Activated T-cell treated with anti-CD3 and anti-CD28 coated beads, Interleukin-2, amount 50 U/mL, for 72 hours (primary cell): ENCODE data around the gene KLK6. TPM values are rescaled to one million over a fixed set of nuclear protein-coding genes. Genes with fewer than 3 reads are reported as not detected.

ENCODE experiments used
- ATAC-seq, 2 donors: fragments of 150-1000 bp; cut with Tn5 transposase; replicated peaks in 1 of 2; 2 replicates each; pipeline ENCODE4 v1.10.0; 2021; ENCODE audit warnings: moderate library complexity in 2 of 2, mild to moderate bottlenecking in 1 of 2
- DNase-seq, 2 donors: peaks; one replicate each; pipeline ENCODE4 v3.0.0; 2021 to 2022; ENCODE audit warnings: mixed read lengths in 1 of 2
- H3K27ac Mint-ChIP-seq: one replicate; pipeline ENCODE4 v1.8.0; 2022; ENCODE audit warnings: mild to moderate bottlenecking, moderate library complexity, mixed read lengths
- H3K27me3 Mint-ChIP-seq: one replicate; pipeline ENCODE4 v1.8.0; 2022; ENCODE audit warnings: low read depth, mixed read lengths
- H3K36me3 Mint-ChIP-seq, 2 donors: one replicate each; pipeline ENCODE4 v1.8.0; 2022; ENCODE audit warnings: mixed read lengths in 2 of 2, mild to moderate bottlenecking in 1 of 2; ENCODE audit not compliant: insufficient read depth in 2 of 2
- H3K4me1 Mint-ChIP-seq: one replicate; pipeline ENCODE4 v1.8.0; 2022; ENCODE audit warnings: low read depth, mixed read lengths
- H3K4me3 Mint-ChIP-seq, 2 donors: one replicate each; pipeline ENCODE4 v1.8.0; 2022; ENCODE audit warnings: mild to moderate bottlenecking in 2 of 2, mixed read lengths in 2 of 2, moderate library complexity in 2 of 2
- H3K9me3 Mint-ChIP-seq, 2 donors: one replicate each; pipeline ENCODE4 v1.8.0; 2022; ENCODE audit warnings: mixed read lengths in 2 of 2
- total RNA-seq, 2 donors: library from RNA; stranded (reverse); gene quantifications; one replicate each; pipeline ENCODE4 v1.2.3, GENCODE V29; 2022

KLK6 gene
- total RNA-seq, 2 donors from 2014 or later = not detected

- Mint-ChIP-seq H3K4me3 (no peak overlapping the region), H3K9me3 (peaks cover 13 to 19% of the 10 kb centered on the region in 2 donors), H3K36me3 (peaks cover 0 to 3% of the 10 kb centered on the region in 2 donors), H3K4me1 (no peaks in the 10 kb centered on the region), H3K27me3 (peaks cover 34% of the 10 kb centered on the region), H3K27ac (no peak overlapping the region)
- DNase-seq (no peak), ATAC-seq (no peak)
These were observed 7.1 kb downstream of the KLK6 start for GRCh38 chr19:50962245-50962644.

GRCh38 chr19:50959731-50960500 lies 9.5 kb downstream of the KLK6 start:
- H3K27me3 Mint-ChIP-seq = peaks cover 32% of the 10 kb centered on the region
- ATAC-seq (no peak), DNase-seq (no peak)
- H3K36me3 Mint-ChIP-seq = peaks cover 0 to 3% of the 10 kb centered on the region in 2 donors
- H3K27ac Mint-ChIP-seq = no peak overlapping the region
- peaks cover 13 to 19% of the 10 kb centered on the region in 2 donors for H3K9me3 Mint-ChIP-seq
- no peak overlapping the region for H3K4me3 Mint-ChIP-seq
- H3K4me1 Mint-ChIP-seq = no peaks in the 10 kb centered on the region

- Mint-ChIP-seq H3K27me3 (peaks cover 41% of the 10 kb centered on the region), H3K36me3 (peaks cover 0 to 3% of the 10 kb centered on the region in 2 donors), H3K4me1 (no peaks in the 10 kb centered on the region), H3K27ac (no peak overlapping the region), H3K9me3 (peaks cover 9 to 10% of the 10 kb centered on the region in 2 donors), H3K4me3 (no peak overlapping the region)
- no peak for DNase-seq
- ATAC-seq = no peak
These were observed 11.8 kb downstream of the KLK6 start for GRCh38 chr19:50957587-50957986.

GRCh38 chr19:50952910-50953309 lies 16.5 kb downstream of the KLK6 start, which contains the start of gene KLK5:
Gene KLK5 (minus strand): TSS chr19:50953038. CDS start chr19:50952657, 381 bp downstream.
- H3K27ac Mint-ChIP-seq = no peak within 1 kb of the TSS
- H3K4me3 Mint-ChIP-seq = no peak within 1 kb of the TSS
- H3K27me3 Mint-ChIP-seq = peaks cover 38% of the 10 kb centered on the region
- no peaks in the 10 kb centered on the region for H3K36me3 Mint-ChIP-seq
- no peaks in the 10 kb centered on the region for H3K9me3 Mint-ChIP-seq
- ATAC-seq (no peak), DNase-seq (no peak)
- H3K4me1 Mint-ChIP-seq = no peaks in the 10 kb centered on the region

- no peak for DNase-seq
- peaks cover 27% of the 10 kb centered on the region for H3K27me3 Mint-ChIP-seq
- H3K27ac Mint-ChIP-seq = no peak overlapping the region
- no peak overlapping the region for H3K4me3 Mint-ChIP-seq
- ATAC-seq = no peak
- H3K36me3 Mint-ChIP-seq = no peaks in the 10 kb centered on the region
- H3K4me1 Mint-ChIP-seq = no peaks in the 10 kb centered on the region
- no peaks in the 10 kb centered on the region for H3K9me3 Mint-ChIP-seq
These were observed 19.5 kb downstream of the KLK6 start for GRCh38 chr19:50949861-50950260.

GRCh38 chr19:50947123-50947522 lies 22.3 kb downstream of the KLK6 start:
- no peaks in the 10 kb centered on the region for H3K4me1 Mint-ChIP-seq
- no peak overlapping the region for H3K27ac Mint-ChIP-seq
- peaks cover 24% of the 10 kb centered on the region for H3K27me3 Mint-ChIP-seq
- no peak overlapping the region for H3K4me3 Mint-ChIP-seq
- no peaks in the 10 kb centered on the region for H3K36me3 Mint-ChIP-seq
- no peaks in the 10 kb centered on the region for H3K9me3 Mint-ChIP-seq
- DNase-seq (no peak), ATAC-seq (no peak)

GRCh38 chr19:50944795-50945194 lies 24.6 kb downstream of the KLK6 start:
- no peak for DNase-seq
- peaks cover 25% of the 10 kb centered on the region for H3K27me3 Mint-ChIP-seq
- no peaks in the 10 kb centered on the region for H3K4me1 Mint-ChIP-seq
- no peaks in the 10 kb centered on the region for H3K36me3 Mint-ChIP-seq
- H3K9me3 Mint-ChIP-seq = no peaks in the 10 kb centered on the region
- H3K27ac Mint-ChIP-seq = no peak overlapping the region
- no peak overlapping the region for H3K4me3 Mint-ChIP-seq
- no peak for ATAC-seq

GRCh38 chr19:50943074-50943828 lies 26.1 kb downstream of the KLK6 start:
- H3K36me3 Mint-ChIP-seq = no peaks in the 10 kb centered on the region
- ATAC-seq (no peak), DNase-seq (no peak)
- H3K9me3 Mint-ChIP-seq = no peaks in the 10 kb centered on the region
- no peak overlapping the region for H3K27ac Mint-ChIP-seq
- H3K27me3 Mint-ChIP-seq = peaks cover 18% of the 10 kb centered on the region
- H3K4me3 Mint-ChIP-seq = no peak overlapping the region
- H3K4me1 Mint-ChIP-seq = no peaks in the 10 kb centered on the region

GRCh38 chr19:50939596-50939995 lies 29.8 kb downstream of the KLK6 start:
- DNase-seq (no peak), ATAC-seq (no peak)
- no peaks in the 10 kb centered on the region for H3K9me3 Mint-ChIP-seq
- peaks cover 15% of the 10 kb centered on the region for H3K27me3 Mint-ChIP-seq
- H3K36me3 Mint-ChIP-seq = no peaks in the 10 kb centered on the region
- no peak overlapping the region for H3K27ac Mint-ChIP-seq
- no peak overlapping the region for H3K4me3 Mint-ChIP-seq
- no peaks in the 10 kb centered on the region for H3K4me1 Mint-ChIP-seq

GRCh38 chr19:50933640-50934039 lies 35.8 kb downstream of the KLK6 start:
- H3K27me3 Mint-ChIP-seq = peaks cover 38% of the 10 kb centered on the region
- ATAC-seq (no peak), DNase-seq (no peak)
- no peak overlapping the region for H3K4me3 Mint-ChIP-seq
- no peak overlapping the region for H3K27ac Mint-ChIP-seq
- H3K4me1 Mint-ChIP-seq = peaks cover 6% of the 10 kb centered on the region
- no peaks in the 10 kb centered on the region for H3K9me3 Mint-ChIP-seq
- H3K36me3 Mint-ChIP-seq = no peaks in the 10 kb centered on the region

- DNase-seq (no peak), ATAC-seq (no peak)
- H3K9me3 Mint-ChIP-seq = no peaks in the 10 kb centered on the region
- H3K27ac Mint-ChIP-seq = no peak overlapping the region
- H3K36me3 Mint-ChIP-seq = no peaks in the 10 kb centered on the region
- H3K4me1 Mint-ChIP-seq = peaks cover 6% of the 10 kb centered on the region
- H3K27me3 Mint-ChIP-seq = peaks cover 44% of the 10 kb centered on the region
- H3K4me3 Mint-ChIP-seq = no peak overlapping the region
These were observed 36.7 kb downstream of the KLK6 start for GRCh38 chr19:50932690-50933083.

GRCh38 chr19:50932018-50932689 lies 37.2 kb downstream of the KLK6 start:
- Mint-ChIP-seq H3K9me3 (no peaks in the 10 kb centered on the region), H3K4me1 (peaks cover 6% of the 10 kb centered on the region), H3K4me3 (no peak overlapping the region), H3K36me3 (no peaks in the 10 kb centered on the region), H3K27me3 (peaks cover 49% of the 10 kb centered on the region), H3K27ac (no peak overlapping the region)
- ATAC-seq = no peak
- no peak for DNase-seq

GRCh38 chr19:50931023-50931422 lies 38.4 kb downstream of the KLK6 start:
- H3K36me3 Mint-ChIP-seq = no peaks in the 10 kb centered on the region
- H3K4me3 Mint-ChIP-seq = no peak overlapping the region
- peaks cover 6% of the 10 kb centered on the region for H3K4me1 Mint-ChIP-seq
- no peak overlapping the region for H3K27ac Mint-ChIP-seq
- no peak for DNase-seq
- H3K9me3 Mint-ChIP-seq = no peaks in the 10 kb centered on the region
- peaks cover 52% of the 10 kb centered on the region for H3K27me3 Mint-ChIP-seq
- ATAC-seq = no peak
